ENCODE results near the gene NANOS1. TPM values are rescaled to one million over a fixed set of nuclear protein-coding genes. Genes with fewer than 3 reads are reported as not detected.

Gene NANOS1
- total RNA-seq, 1 donor from 2014 or later = 0.79 TPM

DNA sequence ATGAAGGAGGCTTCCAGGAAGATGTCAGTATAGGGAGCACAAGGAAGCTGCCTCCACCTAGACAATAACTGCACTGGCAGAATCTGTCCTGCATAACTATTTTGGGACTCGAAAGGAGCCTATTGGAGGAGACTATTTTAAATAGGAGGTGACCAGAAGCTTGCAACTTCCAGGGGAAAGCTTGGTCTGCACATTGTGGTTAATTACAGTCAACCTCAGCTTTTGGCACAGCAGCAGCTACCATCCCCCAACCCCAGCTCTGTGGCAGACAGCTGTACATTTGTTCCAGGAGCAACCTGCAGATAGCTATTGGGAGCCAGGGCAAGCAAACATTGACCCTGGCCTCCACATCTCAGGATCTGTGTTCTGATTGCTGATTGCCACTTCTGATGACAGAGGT is 46.3 kb upstream of the NANOS1 start:
- H3K36me3 ChIP-seq (ENCODE audit: control insufficient read depth, insufficient read depth, low read length) = no peaks in the 10 kb centered on the region
- DNase-seq (ENCODE audit: low read depth) (no peak), FAIRE-seq (no peak)
- no peak overlapping the region for H3K4me3 ChIP-seq (ENCODE audit: low read depth, low read length)
- H3K27me3 ChIP-seq (ENCODE audit: control insufficient read depth, insufficient read depth, low read length) = no peaks in the 10 kb centered on the region
- TF ChIP-seq CTCF (IDR thresholded peaks at IDR 0.05; ENCODE audit: insufficient read depth, low read length, severe bottlenecking) = no peak

- H3K4me3 ChIP-seq (ENCODE audit: low read depth, low read length) = no peak overlapping the region
- FAIRE-seq (no peak), DNase-seq (ENCODE audit: low read depth) (no peak)
- TF ChIP-seq CTCF (IDR thresholded peaks at IDR 0.05; ENCODE audit: insufficient read depth, low read length, severe bottlenecking) = no peak
- H3K36me3 ChIP-seq (ENCODE audit: control insufficient read depth, insufficient read depth, low read length) = no peaks in the 10 kb centered on the region
- H3K27me3 ChIP-seq (ENCODE audit: control insufficient read depth, insufficient read depth, low read length) = no peaks in the 10 kb centered on the region
Observed at GRCh38 chr10:118985576-118985975, 43.9 kb upstream of the NANOS1 start.

GRCh38 chr10:118986815-118987790 is 42.4 kb upstream of the NANOS1 start:
- no peak for TF ChIP-seq CTCF (IDR thresholded peaks at IDR 0.05; ENCODE audit: insufficient read depth, low read length, severe bottlenecking)
- no peaks in the 10 kb centered on the region for H3K27me3 ChIP-seq (ENCODE audit: control insufficient read depth, insufficient read depth, low read length)
- no peak for DNase-seq (ENCODE audit: low read depth)
- no peak for FAIRE-seq
- no peak overlapping the region for H3K4me3 ChIP-seq (ENCODE audit: low read depth, low read length)
- H3K36me3 ChIP-seq (ENCODE audit: control insufficient read depth, insufficient read depth, low read length) = no peaks in the 10 kb centered on the region

- Histone ChIP-seq H3K36me3 (ENCODE audit: control insufficient read depth, insufficient read depth, low read length) (no peaks in the 10 kb centered on the region), H3K27me3 (ENCODE audit: control insufficient read depth, insufficient read depth, low read length) (no peaks in the 10 kb centered on the region), H3K4me3 (ENCODE audit: low read depth, low read length) (no peak overlapping the region)
- no peak for FAIRE-seq
- DNase-seq (ENCODE audit: low read depth) = no peak
- TF ChIP-seq CTCF (IDR thresholded peaks at IDR 0.05; ENCODE audit: insufficient read depth, low read length, severe bottlenecking) = no peak
Observed at GRCh38 chr10:118990326-118990725, 39.2 kb upstream of the NANOS1 start.

GRCh38 chr10:118992496-118992895 is 37.0 kb upstream of the NANOS1 start:
- Histone ChIP-seq H3K4me3 (ENCODE audit: low read depth, low read length) (no peak overlapping the region), H3K36me3 (ENCODE audit: control insufficient read depth, insufficient read depth, low read length) (no peaks in the 10 kb centered on the region), H3K27me3 (ENCODE audit: control insufficient read depth, insufficient read depth, low read length) (no peaks in the 10 kb centered on the region)
- no peak for DNase-seq (ENCODE audit: low read depth)
- no peak for TF ChIP-seq CTCF (IDR thresholded peaks at IDR 0.05; ENCODE audit: insufficient read depth, low read length, severe bottlenecking)
- FAIRE-seq = no peak
